ENCODE results near the gene RPS6KC1. TPM values are rescaled to one million over a fixed set of nuclear protein-coding genes. Genes with fewer than 3 reads are reported as not detected.

RPS6KC1 gene
- total RNA-seq, 3 donors from 2014 or later (not counting 1 experiment from before 2014, with no cell fraction given) = 19.6 to 32.7 (median 24.1) TPM

DNA sequence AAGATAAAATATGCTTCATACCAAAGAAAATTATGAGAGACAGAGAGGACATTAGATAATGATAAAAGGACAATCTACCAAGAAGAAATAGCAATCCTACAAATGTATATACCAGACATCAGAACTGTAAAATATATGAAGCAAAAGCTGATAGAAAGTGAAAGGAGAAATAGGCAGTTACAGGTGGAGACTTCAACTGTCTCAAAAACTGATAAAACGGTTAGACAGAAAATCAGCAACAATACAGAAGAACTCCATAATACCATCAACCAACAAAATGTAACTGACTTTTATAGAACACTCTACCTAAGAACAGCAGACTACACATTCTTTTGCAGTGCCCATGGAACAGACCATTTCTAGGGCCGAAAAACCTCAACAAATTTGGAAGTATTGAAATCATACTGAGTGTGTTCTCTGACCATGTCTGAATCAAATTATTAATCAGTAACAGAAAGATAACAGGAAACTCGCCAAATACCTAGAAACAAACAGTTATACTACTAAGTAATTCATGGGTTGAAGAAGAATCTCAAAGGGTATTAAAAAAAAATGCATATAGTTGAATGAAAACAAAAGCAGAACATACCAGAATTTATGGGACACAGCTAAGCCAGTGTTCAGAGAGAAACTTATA is 132.1 kb downstream of the RPS6KC1 start:
- no peaks in the 10 kb centered on the region for H3K27me3 Mint-ChIP-seq (ENCODE audit: low read depth in 2 of 2)
- peaks cover 22% of the 10 kb centered on the region for H3K36me3 Mint-ChIP-seq
- ATAC-seq = no peak
- 80% methylated on average over 1 of the region's 3 CpGs for WGBS (ENCODE audit: insufficient coverage)
- H3K9me3 ChIP-seq (ENCODE audit: control insufficient read depth, insufficient read depth, low read length) = peaks cover 5% of the 10 kb centered on the region
- H3K4me3 ChIP-seq (ENCODE audit: low read length) = no peak overlapping the region
- no peak overlapping the region for H3K27ac ChIP-seq (ENCODE audit: low read length)
- no peak overlapping the region for H3K4me3 Mint-ChIP-seq
- peaks cover 6% of the 10 kb centered on the region in 2 donors for H3K4me1 Mint-ChIP-seq
- no peaks in the 10 kb centered on the region for H3K4me1 ChIP-seq (ENCODE audit: control insufficient read depth, insufficient read depth, low read length)
- H3K27ac Mint-ChIP-seq = no peak overlapping the region
- no peaks in the 10 kb centered on the region for H3K27me3 ChIP-seq (ENCODE audit: control insufficient read depth, insufficient read depth, low read length)
- TF ChIP-seq CTCF (IDR thresholded peaks at IDR 0.05) = no peak
- intact Hi-C loops (cut with micrococcal nuclease) = no loop called here
- H3K9me3 Mint-ChIP-seq = peaks cover 5 to 9% of the 10 kb centered on the region in 2 donors
- DNase-seq = no peak
- no peaks in the 10 kb centered on the region for H3K36me3 ChIP-seq (ENCODE audit: control insufficient read depth, insufficient read depth, low read length)

GRCh38 chr1:213186168-213186567 is 135.1 kb downstream of the RPS6KC1 start:
- Histone ChIP-seq H3K4me1 (ENCODE audit: control insufficient read depth, insufficient read depth, low read length) (no peaks in the 10 kb centered on the region), H3K27me3 (ENCODE audit: control insufficient read depth, insufficient read depth, low read length) (no peaks in the 10 kb centered on the region), H3K9me3 (ENCODE audit: control insufficient read depth, insufficient read depth, low read length) (peaks cover 5% of the 10 kb centered on the region), H3K4me3 (ENCODE audit: low read length) (no peak overlapping the region), H3K36me3 (ENCODE audit: control insufficient read depth, insufficient read depth, low read length) (no peaks in the 10 kb centered on the region), H3K27ac (ENCODE audit: low read length) (no peak overlapping the region)
- Mint-ChIP-seq H3K4me3 (no peak overlapping the region), H3K27ac (no peak overlapping the region), H3K36me3 (peaks cover 35% of the 10 kb centered on the region), H3K9me3 (peaks cover 5 to 12% of the 10 kb centered on the region in 2 donors), H3K4me1 (peaks cover 6% of the 10 kb centered on the region in 2 donors), H3K27me3 (ENCODE audit: low read depth in 2 of 2) (no peaks in the 10 kb centered on the region)
- no peak for TF ChIP-seq CTCF (IDR thresholded peaks at IDR 0.05)
- no peak for DNase-seq
- intact Hi-C loops (cut with micrococcal nuclease) = no loop called here
- ATAC-seq = no peak
- WGBS (ENCODE audit: insufficient coverage) = 93% methylated on average over 2 of the region's 2 CpGs

GRCh38 chr1:213192026-213192425 is 141.0 kb downstream of the RPS6KC1 start:
- Histone ChIP-seq H3K4me1 (ENCODE audit: control insufficient read depth, insufficient read depth, low read length) (no peaks in the 10 kb centered on the region), H3K36me3 (ENCODE audit: control insufficient read depth, insufficient read depth, low read length) (no peaks in the 10 kb centered on the region), H3K9me3 (ENCODE audit: control insufficient read depth, insufficient read depth, low read length) (peaks cover 2% of the 10 kb centered on the region), H3K4me3 (ENCODE audit: low read length) (no peak overlapping the region), H3K27me3 (ENCODE audit: control insufficient read depth, insufficient read depth, low read length) (no peaks in the 10 kb centered on the region), H3K27ac (ENCODE audit: low read length) (no peak overlapping the region)
- Mint-ChIP-seq H3K27me3 (ENCODE audit: low read depth in 2 of 2) (no peaks in the 10 kb centered on the region), H3K4me1 (peaks cover 0 to 5% of the 10 kb centered on the region in 2 donors), H3K9me3 (peaks cover 0 to 7% of the 10 kb centered on the region in 2 donors), H3K4me3 (no peak overlapping the region), H3K36me3 (peaks cover 20% of the 10 kb centered on the region), H3K27ac (no peak overlapping the region)
- no peak for ATAC-seq
- no peak for DNase-seq
- no CpG with 5 or more reads among the region's 1 CpG for WGBS (ENCODE audit: insufficient coverage)
- no peak for TF ChIP-seq CTCF (IDR thresholded peaks at IDR 0.05)
- intact Hi-C loops (cut with micrococcal nuclease) = no loop called here

GRCh38 chr1:213194383-213194782 is 143.3 kb downstream of the RPS6KC1 start:
- peaks cover 0 to 5% of the 10 kb centered on the region in 2 donors for H3K4me1 Mint-ChIP-seq
- TF ChIP-seq CTCF (IDR thresholded peaks at IDR 0.05) = no peak
- 95% methylated on average over 5 of the region's 5 CpGs for WGBS (ENCODE audit: insufficient coverage)
- no peak overlapping the region for H3K27ac Mint-ChIP-seq
- H3K4me1 ChIP-seq (ENCODE audit: control insufficient read depth, insufficient read depth, low read length) = no peaks in the 10 kb centered on the region
- H3K9me3 ChIP-seq (ENCODE audit: control insufficient read depth, insufficient read depth, low read length) = peaks cover 3% of the 10 kb centered on the region
- no peaks in the 10 kb centered on the region for H3K27me3 ChIP-seq (ENCODE audit: control insufficient read depth, insufficient read depth, low read length)
- H3K27me3 Mint-ChIP-seq (ENCODE audit: low read depth in 2 of 2) = no peaks in the 10 kb centered on the region
- peaks cover 44% of the 10 kb centered on the region for H3K36me3 Mint-ChIP-seq
- DNase-seq (no peak), ATAC-seq (no peak)
- H3K27ac ChIP-seq (ENCODE audit: low read length) = no peak overlapping the region
- H3K9me3 Mint-ChIP-seq = peaks cover 3 to 7% of the 10 kb centered on the region in 2 donors
- H3K4me3 ChIP-seq (ENCODE audit: low read length) = no peak overlapping the region
- intact Hi-C loops (cut with micrococcal nuclease) = no loop called here
- H3K4me3 Mint-ChIP-seq = no peak overlapping the region
- H3K36me3 ChIP-seq (ENCODE audit: control insufficient read depth, insufficient read depth, low read length) = no peaks in the 10 kb centered on the region

All from natural killer cell (primary cell).